Mucosa of rectum (tissue), 2 donors: ENCODE data around the gene ACTR2.

Experiments used
- H3K27ac ChIP-seq, 2 donors: one replicate each; pipeline ENCODE4 v1.7.0; 2013; ENCODE audit warnings: inconsistent platforms in 2 of 2, low read depth in 2 of 2, low read length in 2 of 2
- H3K27me3 ChIP-seq, 2 donors: one replicate each; pipeline ENCODE4 v1.7.0; 2013; ENCODE audit warnings: low read length in 2 of 2; ENCODE audit not compliant: control insufficient read depth in 2 of 2, insufficient read depth in 2 of 2
- H3K36me3 ChIP-seq, 2 donors: one replicate each; pipeline ENCODE4 v1.7.0; 2013; ENCODE audit warnings: low read length in 2 of 2; ENCODE audit not compliant: control insufficient read depth in 2 of 2, insufficient read depth in 2 of 2
- H3K4me1 ChIP-seq, 2 donors: one replicate each; pipeline ENCODE4 v1.7.0; 2013; ENCODE audit warnings: low read length in 2 of 2, mild to moderate bottlenecking in 1 of 2; ENCODE audit not compliant: control insufficient read depth in 2 of 2, insufficient read depth in 2 of 2
- H3K4me3 ChIP-seq, 2 donors: one replicate each; pipeline ENCODE4 v1.7.0; 2013; ENCODE audit warnings: low read length in 2 of 2
- H3K9ac ChIP-seq, 2 donors: one replicate each; pipeline ENCODE4 v1.7.0; 2013; ENCODE audit warnings: low read length in 2 of 2, low read depth in 1 of 2, mild to moderate bottlenecking in 1 of 2
- H3K9me3 ChIP-seq, 2 donors: one replicate each; pipeline ENCODE4 v1.7.0; 2013; ENCODE audit warnings: low read length in 2 of 2; ENCODE audit not compliant: control insufficient read depth in 2 of 2
- donor health status: healthy.
- donor health status: Normal muscosa, but diverticular disease.

The ACTR2 gene

GRCh38 chr2:65276609-65277008 is 49.0 kb downstream of the ACTR2 start:
- Histone ChIP-seq H3K4me3 (no peak overlapping the region), H3K4me1 (no peaks in the 10 kb centered on the region), H3K9ac (no peak overlapping the region), H3K27me3 (no peaks in the 10 kb centered on the region), H3K9me3 (no peaks in the 10 kb centered on the region), H3K36me3 (peaks cover 9 to 16% of the 10 kb centered on the region in 2 donors), H3K27ac (no peak overlapping the region)

GRCh38 chr2:65277118-65277517 is 49.5 kb downstream of the ACTR2 start:
- H3K27ac ChIP-seq = no peak overlapping the region
- H3K9me3 ChIP-seq = no peaks in the 10 kb centered on the region
- H3K36me3 ChIP-seq = peaks cover 7 to 10% of the 10 kb centered on the region in 2 donors
- H3K4me3 ChIP-seq = no peak overlapping the region
- H3K9ac ChIP-seq = no peak overlapping the region
- H3K4me1 ChIP-seq = no peaks in the 10 kb centered on the region
- H3K27me3 ChIP-seq = no peaks in the 10 kb centered on the region

GRCh38 chr2:65277791-65278483 is 50.3 kb downstream of the ACTR2 start:
- no peak overlapping the region for H3K9ac ChIP-seq
- H3K27ac ChIP-seq = no peak overlapping the region
- H3K36me3 ChIP-seq = peaks cover 0 to 2% of the 10 kb centered on the region in 2 donors
- no peaks in the 10 kb centered on the region for H3K4me1 ChIP-seq
- no peaks in the 10 kb centered on the region for H3K27me3 ChIP-seq
- H3K4me3 ChIP-seq = no peak overlapping the region
- no peaks in the 10 kb centered on the region for H3K9me3 ChIP-seq

- no peaks in the 10 kb centered on the region for H3K36me3 ChIP-seq
- H3K27ac ChIP-seq = no peak overlapping the region
- no peak overlapping the region for H3K9ac ChIP-seq
- H3K4me3 ChIP-seq = no peak overlapping the region
- no peaks in the 10 kb centered on the region for H3K4me1 ChIP-seq
- H3K27me3 ChIP-seq = no peaks in the 10 kb centered on the region
- H3K9me3 ChIP-seq = no peaks in the 10 kb centered on the region
Observed at GRCh38 chr2:65278531-65278981, 50.9 kb downstream of the ACTR2 start.

- no peaks in the 10 kb centered on the region for H3K9me3 ChIP-seq
- H3K36me3 ChIP-seq = no peaks in the 10 kb centered on the region
- no peak overlapping the region for H3K9ac ChIP-seq
- H3K4me1 ChIP-seq = no peaks in the 10 kb centered on the region
- no peak overlapping the region for H3K4me3 ChIP-seq
- no peak overlapping the region for H3K27ac ChIP-seq
- no peaks in the 10 kb centered on the region for H3K27me3 ChIP-seq
Observed at GRCh38 chr2:65279756-65280155, 52.1 kb downstream of the ACTR2 start.

GRCh38 chr2:65281627-65282351 is 54.2 kb downstream of the ACTR2 start:
- Histone ChIP-seq H3K4me3 (no peak overlapping the region), H3K9ac (no peak overlapping the region), H3K36me3 (no peaks in the 10 kb centered on the region), H3K27ac (no peak overlapping the region), H3K4me1 (no peaks in the 10 kb centered on the region), H3K9me3 (no peaks in the 10 kb centered on the region), H3K27me3 (no peaks in the 10 kb centered on the region)

- Histone ChIP-seq H3K9ac (no peak overlapping the region), H3K4me1 (no peaks in the 10 kb centered on the region), H3K27ac (no peak overlapping the region), H3K36me3 (no peaks in the 10 kb centered on the region), H3K9me3 (no peaks in the 10 kb centered on the region), H3K27me3 (no peaks in the 10 kb centered on the region), H3K4me3 (no peak overlapping the region)
Observed at GRCh38 chr2:65282477-65283053, 54.9 kb downstream of the ACTR2 start.

- Histone ChIP-seq H3K9ac (no peak overlapping the region), H3K9me3 (no peaks in the 10 kb centered on the region), H3K36me3 (no peaks in the 10 kb centered on the region), H3K4me1 (peaks cover 2% of the 10 kb centered on the region in 2 donors), H3K27ac (no peak overlapping the region), H3K4me3 (no peak overlapping the region), H3K27me3 (no peaks in the 10 kb centered on the region)
Observed at GRCh38 chr2:65287364-65287763, 59.7 kb downstream of the ACTR2 start.

GRCh38 chr2:65291216-65292105 is 63.8 kb downstream of the ACTR2 start:
- Histone ChIP-seq H3K4me1 (peaks cover 4 to 5% of the 10 kb centered on the region in 2 donors), H3K9ac (no peak overlapping the region), H3K27ac (no peak overlapping the region), H3K27me3 (no peaks in the 10 kb centered on the region), H3K9me3 (no peaks in the 10 kb centered on the region), H3K4me3 (no peak overlapping the region), H3K36me3 (no peaks in the 10 kb centered on the region)

- Histone ChIP-seq H3K9ac (no peak overlapping the region), H3K36me3 (no peaks in the 10 kb centered on the region), H3K4me1 (peaks cover 4 to 5% of the 10 kb centered on the region in 2 donors), H3K27ac (no peak overlapping the region), H3K4me3 (no peak overlapping the region), H3K9me3 (no peaks in the 10 kb centered on the region), H3K27me3 (no peaks in the 10 kb centered on the region)
Observed at GRCh38 chr2:65292106-65292400, 64.4 kb downstream of the ACTR2 start.
